Measurements from ENCODE around the gene GATB. TPM values are rescaled to one million over a fixed set of nuclear protein-coding genes. Genes with fewer than 3 reads are reported as not detected.

Gene GATB
- total RNA-seq, 1 donor = 17.2 TPM

DNA sequence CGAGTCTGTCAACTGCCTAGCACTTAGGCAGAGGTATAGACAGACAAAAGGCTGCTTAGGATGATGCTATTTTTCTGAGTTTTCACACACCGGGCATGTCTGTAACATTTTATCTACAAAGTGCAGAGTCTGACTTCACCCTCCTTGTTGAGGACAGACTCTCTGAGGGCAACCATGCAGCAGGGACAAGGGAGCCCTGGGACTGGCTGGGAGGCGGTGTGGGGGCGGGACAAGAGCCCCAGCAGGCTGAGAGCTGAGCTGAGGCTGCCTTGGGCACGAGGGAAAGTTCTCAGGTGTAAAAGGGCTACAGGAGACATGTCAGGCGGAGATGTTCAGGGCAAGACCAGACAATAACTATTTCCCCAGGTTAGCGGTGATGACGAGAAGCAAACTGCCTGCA, 81.6 kb downstream of the GATB start:
- H3K4me3 ChIP-seq (ENCODE audit: low read depth, low read length) = no peak overlapping the region
- TF ChIP-seq, protein P1, sequence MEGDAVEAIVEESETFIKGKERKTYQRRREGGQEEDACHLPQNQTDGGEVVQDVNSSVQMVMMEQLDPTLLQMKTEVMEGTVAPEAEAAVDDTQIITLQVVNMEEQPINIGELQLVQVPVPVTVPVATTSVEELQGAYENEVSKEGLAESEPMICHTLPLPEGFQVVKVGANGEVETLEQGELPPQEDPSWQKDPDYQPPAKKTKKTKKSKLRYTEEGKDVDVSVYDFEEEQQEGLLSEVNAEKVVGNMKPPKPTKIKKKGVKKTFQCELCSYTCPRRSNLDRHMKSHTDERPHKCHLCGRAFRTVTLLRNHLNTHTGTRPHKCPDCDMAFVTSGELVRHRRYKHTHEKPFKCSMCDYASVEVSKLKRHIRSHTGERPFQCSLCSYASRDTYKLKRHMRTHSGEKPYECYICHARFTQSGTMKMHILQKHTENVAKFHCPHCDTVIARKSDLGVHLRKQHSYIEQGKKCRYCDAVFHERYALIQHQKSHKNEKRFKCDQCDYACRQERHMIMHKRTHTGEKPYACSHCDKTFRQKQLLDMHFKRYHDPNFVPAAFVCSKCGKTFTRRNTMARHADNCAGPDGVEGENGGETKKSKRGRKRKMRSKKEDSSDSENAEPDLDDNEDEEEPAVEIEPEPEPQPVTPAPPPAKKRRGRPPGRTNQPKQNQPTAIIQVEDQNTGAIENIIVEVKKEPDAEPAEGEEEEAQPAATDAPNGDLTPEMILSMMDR (IDR thresholded peaks at IDR 0.05; ENCODE audit: insufficient read depth, low read length) = no peak
- no peak for DNase-seq (ENCODE audit: low read depth)

DNA sequence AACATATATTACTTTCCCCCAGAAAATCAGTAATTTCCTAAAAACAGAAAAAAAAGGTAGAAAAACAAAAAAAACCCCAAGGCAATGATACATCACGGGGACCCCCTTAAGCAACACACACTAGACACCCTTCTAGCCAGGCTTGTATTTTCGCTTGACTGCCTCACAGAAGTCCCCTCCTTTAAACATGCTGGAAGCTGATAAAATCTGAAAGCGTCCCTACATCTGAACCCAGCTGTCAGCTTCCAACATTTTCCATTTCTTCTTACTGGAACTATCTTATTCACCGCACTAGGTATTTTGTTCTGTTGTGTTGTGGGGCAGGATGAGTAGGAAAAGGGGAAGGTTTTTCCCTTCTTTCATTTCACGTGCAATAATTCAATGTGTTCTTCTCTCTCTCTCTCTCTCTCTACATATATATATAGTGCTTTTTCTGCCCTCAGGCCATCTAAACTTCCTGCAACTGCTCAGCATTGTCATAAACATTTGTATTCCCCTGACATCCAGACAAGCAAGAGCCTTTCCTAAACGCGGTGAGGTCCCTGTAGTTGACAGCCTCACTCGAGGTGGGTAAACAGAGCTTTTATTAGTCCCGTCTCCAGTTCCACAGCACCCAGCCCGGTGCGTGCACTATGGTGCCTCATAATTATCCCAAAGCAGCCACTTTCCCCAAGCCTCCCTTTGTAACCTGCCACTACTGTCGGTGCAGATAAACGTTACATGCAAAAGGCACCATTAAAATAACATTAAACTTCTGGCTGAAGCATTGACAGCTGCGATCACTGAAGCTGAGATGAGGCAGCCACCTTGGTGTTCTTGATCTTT, 82.5 kb downstream of the GATB start:
- TF ChIP-seq, protein P1 (IDR thresholded peaks at IDR 0.05; ENCODE audit: insufficient read depth, low read length) = no peak
- no peak overlapping the region for H3K4me3 ChIP-seq (ENCODE audit: low read depth, low read length)
- no peak for DNase-seq (ENCODE audit: low read depth)

DNA sequence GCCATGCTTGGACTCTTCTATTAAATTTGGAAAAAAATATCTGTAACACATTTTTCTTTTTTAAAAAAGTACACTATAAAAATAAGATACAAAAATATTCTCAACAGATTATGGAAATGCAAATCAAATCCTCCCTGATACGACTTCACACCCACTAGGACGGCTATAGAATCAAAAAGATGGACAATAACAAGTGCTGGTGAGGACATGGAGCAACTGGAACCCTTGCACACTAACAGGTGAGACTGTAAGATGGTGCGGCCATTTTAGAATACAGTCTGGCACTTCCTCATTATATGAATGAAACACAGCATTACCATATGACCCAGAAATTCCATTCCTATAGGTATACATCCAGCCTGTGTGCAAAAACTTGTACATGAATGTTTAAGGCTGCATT, 83.6 kb downstream of the GATB start:
- DNase-seq (ENCODE audit: low read depth) = no peak
- no peak overlapping the region for H3K4me3 ChIP-seq (ENCODE audit: low read depth, low read length)
- TF ChIP-seq, protein P1 (IDR thresholded peaks at IDR 0.05; ENCODE audit: insufficient read depth, low read length) = no peak

DNA sequence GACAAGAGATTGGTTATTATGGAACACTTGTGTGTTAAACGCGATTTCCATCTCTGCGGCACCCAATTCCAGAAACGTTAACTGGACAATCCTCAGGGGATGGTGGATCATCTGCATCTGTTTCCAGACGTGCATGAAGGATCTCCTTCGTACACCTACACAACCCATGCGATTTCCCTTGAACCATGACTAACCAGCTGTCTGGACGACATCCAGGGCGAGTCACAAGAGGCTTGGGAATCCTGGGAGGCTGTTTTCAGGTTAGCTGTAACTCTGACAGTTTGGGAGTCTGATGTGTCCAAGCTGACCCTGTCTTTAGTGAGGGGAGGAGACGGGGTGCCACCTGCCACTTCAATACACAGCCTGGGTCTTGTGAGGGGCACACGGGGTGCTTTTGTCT, 84.5 kb downstream of the GATB start:
- DNase-seq (ENCODE audit: low read depth) = peak; percentile 81
- TF ChIP-seq, protein P1 (IDR thresholded peaks at IDR 0.05; ENCODE audit: insufficient read depth, low read length) = no peak

DNA sequence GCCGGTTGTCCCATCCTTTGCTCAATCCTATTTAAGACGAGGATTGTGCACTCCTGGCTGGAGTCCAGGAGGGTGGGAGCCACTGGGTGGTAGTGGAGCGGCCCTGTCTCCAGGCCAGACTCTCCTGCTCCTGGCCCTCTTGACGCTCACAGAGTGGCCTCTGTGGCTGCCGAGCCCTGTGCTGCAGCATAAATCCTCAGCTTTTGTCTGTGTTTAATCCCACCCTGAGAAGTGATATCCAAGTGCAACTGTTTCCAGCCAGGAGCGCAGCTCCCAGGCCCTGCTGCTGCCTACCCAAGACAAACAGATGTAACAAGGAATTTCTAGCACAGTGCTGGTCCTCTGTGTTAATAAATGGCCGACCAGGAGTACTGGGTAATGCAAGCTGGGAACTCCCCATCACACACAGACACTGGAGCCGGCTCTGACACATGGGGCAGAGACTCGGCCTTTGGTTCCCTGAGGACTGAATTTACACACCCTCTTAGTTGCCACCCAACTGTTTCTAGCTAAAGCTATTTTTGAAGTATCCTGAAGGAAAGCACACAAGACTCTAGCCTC, 85.3 kb downstream of the GATB start:
- TF ChIP-seq, protein P1 (IDR thresholded peaks at IDR 0.05; ENCODE audit: insufficient read depth, low read length) = no peak
- H3K4me3 ChIP-seq (ENCODE audit: low read depth, low read length) = no peak overlapping the region
- DNase-seq (ENCODE audit: low read depth) = peak; percentile 29

More for the DNA sequence above, 84.5 kb downstream of the GATB start:
- no peak overlapping the region for H3K4me3 ChIP-seq (ENCODE audit: low read depth, low read length)

DNA sequence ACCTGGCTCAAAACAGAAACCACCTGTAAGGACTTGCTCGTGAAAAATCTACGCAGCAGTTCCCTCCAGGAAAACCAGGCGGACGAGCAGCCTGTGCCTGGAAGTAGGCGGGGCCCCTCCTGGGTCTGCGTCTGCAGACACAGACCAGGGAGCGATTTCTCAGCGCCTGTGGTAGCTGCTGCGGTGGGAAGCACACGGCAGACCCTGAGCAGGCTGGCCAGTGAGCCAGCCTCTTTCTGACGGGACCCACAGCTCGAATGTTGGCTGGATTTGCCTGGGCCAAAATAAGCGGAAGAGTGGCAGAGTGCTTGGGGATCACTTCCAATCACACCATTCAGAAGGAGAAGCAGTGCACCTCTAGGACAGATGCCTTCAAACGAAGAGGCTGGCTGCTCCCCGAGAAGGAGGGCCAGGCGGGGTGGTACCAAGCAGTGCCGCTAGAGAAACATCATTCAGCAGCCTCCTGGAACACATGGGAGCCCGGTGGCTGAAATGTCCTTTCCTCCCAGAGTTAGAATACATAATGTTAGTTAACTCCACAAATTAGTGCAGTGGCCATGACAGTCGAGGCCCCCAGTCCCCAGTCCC, 85.9 kb downstream of the GATB start:
- H3K4me3 ChIP-seq (ENCODE audit: low read depth, low read length) = no peak overlapping the region
- TF ChIP-seq, protein P1 (IDR thresholded peaks at IDR 0.05; ENCODE audit: insufficient read depth, low read length) = peak; percentile 31
- DNase-seq (ENCODE audit: low read depth) = peak; percentile 43

Measured in fibroblast of the aortic adventitia (primary cell).